Endothelial cell (in vitro differentiated cells): Measurements from ENCODE around the gene FOSL1. TPM values are rescaled to one million over a fixed set of nuclear protein-coding genes. Genes with fewer than 3 reads are reported as not detected.
A peak's percentile ranks its signal among the peaks of the same experiment; 100 is the strongest.

Experiments used
- DNase-seq: peaks from one replicate; pipeline ENCODE4 v3.0.0; 2021; ENCODE audit warnings: low spot score
- H3K27ac Mint-ChIP-seq: one replicate; pipeline ENCODE4 v1.8.0; 2021; ENCODE audit warnings: mixed read lengths, inconsistent platforms; ENCODE audit not compliant: unreplicated experiment
- H3K27me3 Mint-ChIP-seq: one replicate; pipeline ENCODE4 v1.8.0; 2021; ENCODE audit warnings: mild to moderate bottlenecking, moderate library complexity, mixed read lengths, inconsistent platforms; ENCODE audit not compliant: unreplicated experiment
- H3K36me3 Mint-ChIP-seq: one replicate; pipeline ENCODE4 v1.8.0; 2021; ENCODE audit warnings: mild to moderate bottlenecking, low read depth, mixed read lengths, inconsistent platforms; ENCODE audit not compliant: unreplicated experiment
- H3K4me1 Mint-ChIP-seq: one replicate; pipeline ENCODE4 v1.8.0; 2021; ENCODE audit warnings: mild to moderate bottlenecking, mixed read lengths, inconsistent platforms; ENCODE audit not compliant: unreplicated experiment
- H3K4me3 Mint-ChIP-seq: one replicate; pipeline ENCODE4 v1.8.0; 2021; ENCODE audit warnings: mild to moderate bottlenecking, mixed read lengths, inconsistent platforms; ENCODE audit not compliant: unreplicated experiment
- H3K9me3 Mint-ChIP-seq: one replicate; pipeline ENCODE4 v1.8.0; 2021; ENCODE audit warnings: mixed read lengths, inconsistent platforms; ENCODE audit not compliant: unreplicated experiment
- CTCF ChIP-seq: fragments of 200-600 bp; sonication (generic); IDR thresholded peaks from one replicate; pipeline ENCODE4 v1.5.0; 2021; ENCODE audit warnings: antibody characterized with exemption; ENCODE audit not compliant: unreplicated experiment
- total RNA-seq: library from RNA; stranded (reverse); fragmentation: NEBNext Ultra II Directional; extraction: Animal tissue kit (Norgen Biotek cat#: 25700); gene quantifications from one replicate; pipeline ENCODE4 v1.2.1, GENCODE V29; 2021; ENCODE audit not compliant: unreplicated experiment

Gene FOSL1
- total RNA-seq, 1 donor from 2014 or later = 1.3 TPM

DNA sequence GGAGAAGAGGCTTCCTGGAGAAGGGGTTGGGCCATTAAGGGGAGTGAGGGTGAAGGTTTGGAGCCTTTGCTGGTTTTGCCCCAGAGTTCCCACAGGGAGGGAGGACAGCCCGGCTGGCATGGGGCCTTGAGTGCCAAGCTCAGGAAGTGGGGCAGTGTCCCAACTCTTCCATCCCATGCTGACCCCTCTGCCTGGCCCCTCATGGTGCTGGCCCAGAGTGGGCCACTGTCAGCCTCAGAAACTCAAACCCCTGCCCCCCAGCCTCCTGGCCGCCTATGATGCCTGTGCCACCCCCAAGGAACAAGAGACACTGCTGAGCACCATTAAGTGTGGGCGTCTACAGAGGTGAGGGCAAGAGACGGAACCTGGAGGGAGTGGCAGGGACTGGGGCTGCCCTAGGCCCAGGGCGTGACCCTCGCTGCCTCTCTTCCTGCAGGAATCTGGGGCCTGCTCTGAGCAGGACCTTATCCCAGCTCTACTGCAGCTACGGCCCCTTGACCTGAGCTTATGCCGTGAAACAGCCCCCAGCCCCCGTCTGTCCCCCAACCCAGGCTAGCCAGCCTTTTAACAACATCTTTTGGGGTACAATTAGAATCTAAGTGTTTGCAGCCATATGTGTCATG, 34.5 kb downstream of the FOSL1 start:
- Mint-ChIP-seq H3K4me1 (peaks cover 36% of the 10 kb centered on the region), H3K36me3 (peaks cover 35% of the 10 kb centered on the region), H3K9me3 (no peaks in the 10 kb centered on the region), H3K27ac (no peak overlapping the region), H3K4me3 (no peak overlapping the region), H3K27me3 (peaks cover 21% of the 10 kb centered on the region)
- no peak for TF ChIP-seq CTCF
- no peak for DNase-seq

DNA sequence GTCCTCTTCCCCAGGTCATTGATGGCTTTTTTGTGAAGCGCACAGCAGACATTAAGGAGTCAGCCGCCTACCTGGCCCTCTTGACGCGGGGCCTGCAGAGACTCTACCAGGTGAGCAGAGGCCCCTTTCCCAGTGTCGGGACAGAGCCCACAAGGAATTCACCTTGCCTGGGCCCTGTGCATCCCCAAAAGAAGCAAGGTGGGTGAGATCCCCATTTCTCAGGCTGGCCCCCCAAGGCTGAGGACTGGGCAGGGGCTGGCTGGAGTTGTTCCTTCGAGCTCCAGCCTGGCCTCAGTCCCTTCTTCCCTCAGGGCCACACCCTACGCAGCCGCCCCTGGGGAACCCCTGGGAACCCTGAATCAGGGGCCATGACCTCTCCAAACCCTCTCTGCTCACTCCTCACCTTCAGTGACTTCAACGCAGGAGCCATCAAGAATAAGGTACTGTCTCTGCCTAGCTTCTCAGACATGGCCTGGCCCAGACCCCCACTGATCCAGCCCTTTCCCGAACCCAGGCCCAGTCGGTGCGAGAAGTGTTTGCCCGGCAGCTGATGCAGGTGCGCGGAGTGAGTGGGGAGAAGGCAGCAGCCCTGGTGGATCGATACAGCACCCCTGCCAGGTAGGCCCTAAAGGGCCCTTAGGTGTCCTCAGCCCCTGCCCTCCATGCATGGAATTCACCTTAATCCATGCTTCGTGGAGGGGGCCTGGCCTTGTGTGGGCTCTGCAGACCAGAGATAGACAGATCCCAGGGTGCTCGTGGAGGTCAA, 35.3 kb downstream of the FOSL1 start:
- DNase-seq = no peak
- H3K9me3 Mint-ChIP-seq = no peaks in the 10 kb centered on the region
- peaks cover 34% of the 10 kb centered on the region for H3K4me1 Mint-ChIP-seq
- TF ChIP-seq CTCF = no peak
- peaks cover 35% of the 10 kb centered on the region for H3K36me3 Mint-ChIP-seq
- H3K27me3 Mint-ChIP-seq = peaks cover 24% of the 10 kb centered on the region
- H3K27ac Mint-ChIP-seq = no peak overlapping the region
- H3K4me3 Mint-ChIP-seq = no peak overlapping the region

- H3K4me3 Mint-ChIP-seq = no peak overlapping the region
- DNase-seq = no peak
- peaks cover 29% of the 10 kb centered on the region for H3K4me1 Mint-ChIP-seq
- no peak for TF ChIP-seq CTCF
- no peaks in the 10 kb centered on the region for H3K9me3 Mint-ChIP-seq
- H3K36me3 Mint-ChIP-seq = peaks cover 32% of the 10 kb centered on the region
- H3K27ac Mint-ChIP-seq = no peak overlapping the region
- H3K27me3 Mint-ChIP-seq = peaks cover 21% of the 10 kb centered on the region
Observed at GRCh38 chr11:65863889-65864705, 36.1 kb downstream of the FOSL1 start.

- peak; percentile 1 for DNase-seq
- H3K36me3 Mint-ChIP-seq = peaks cover 26% of the 10 kb centered on the region
- peaks cover 25% of the 10 kb centered on the region for H3K27me3 Mint-ChIP-seq
- peak overlapping the region; percentile 53 for H3K27ac Mint-ChIP-seq
- H3K4me3 Mint-ChIP-seq = peak overlapping the region; percentile 81
- no peak for TF ChIP-seq CTCF
- H3K9me3 Mint-ChIP-seq = no peaks in the 10 kb centered on the region
- peaks cover 34% of the 10 kb centered on the region for H3K4me1 Mint-ChIP-seq
Observed at GRCh38 chr11:65862941-65863888, 37.0 kb downstream of the FOSL1 start.
